GM19099 (cell line): ENCODE data around the gene CNPY3.

Experiments used
- POLR2A ChIP-seq: IDR thresholded peaks from 3 replicates; pipeline ENCODE4 v1.6.1; 2011; ENCODE audit warnings: low read depth; ENCODE audit not compliant: insufficient read length; ENCODE audit errors: extremely low read depth

Gene CNPY3

DNA sequence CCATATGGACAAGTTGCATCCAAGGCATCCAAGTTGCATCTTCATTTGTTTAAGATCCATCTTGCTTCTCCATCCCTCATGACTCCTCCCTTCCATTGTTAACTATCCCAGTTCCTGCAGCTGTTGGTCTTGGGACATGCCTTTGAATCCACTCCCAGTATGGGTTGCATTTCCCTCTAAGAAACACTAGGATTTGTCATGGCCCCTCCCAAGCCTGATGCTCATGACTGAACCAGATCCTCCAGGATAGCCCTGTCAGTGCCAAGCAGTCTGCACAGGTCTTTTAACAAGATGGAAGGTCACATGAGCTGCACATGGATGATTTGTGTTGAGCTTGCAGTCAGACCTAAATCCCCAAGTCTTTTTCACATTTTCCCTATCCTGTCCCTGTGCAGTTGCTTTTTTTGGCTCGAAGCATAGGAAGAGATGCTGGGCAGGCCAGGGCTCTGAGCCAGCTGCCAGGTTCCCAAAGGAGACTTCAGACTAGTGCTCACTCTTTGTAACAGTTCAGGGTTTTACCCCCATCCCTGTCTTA, 59.3 kb downstream of the CNPY3 start:
- TF ChIP-seq POLR2A = no peak
